ENCODE results near the gene ALDH16A1.
A peak's percentile ranks its signal among the peaks of the same experiment; 100 is the strongest.
"Not testable (repeated sequence)": the region's sequence is repeated elsewhere in the genome, so short reads cannot be mapped to it uniquely, and the experiment has no call there.

ALDH16A1 gene

GRCh38 chr19:49459388-49459787, 6.4 kb downstream of the ALDH16A1 start:
- DNase-seq (ENCODE audit: extremely low spot score, insufficient read length, low read depth) (no peak), FAIRE-seq (no peak)

GRCh38 chr19:49461130-49461529, 8.1 kb downstream of the ALDH16A1 start:
- FAIRE-seq; DNase-seq (ENCODE audit: extremely low spot score, insufficient read length, low read depth): not testable (repeated sequence)

DNA sequence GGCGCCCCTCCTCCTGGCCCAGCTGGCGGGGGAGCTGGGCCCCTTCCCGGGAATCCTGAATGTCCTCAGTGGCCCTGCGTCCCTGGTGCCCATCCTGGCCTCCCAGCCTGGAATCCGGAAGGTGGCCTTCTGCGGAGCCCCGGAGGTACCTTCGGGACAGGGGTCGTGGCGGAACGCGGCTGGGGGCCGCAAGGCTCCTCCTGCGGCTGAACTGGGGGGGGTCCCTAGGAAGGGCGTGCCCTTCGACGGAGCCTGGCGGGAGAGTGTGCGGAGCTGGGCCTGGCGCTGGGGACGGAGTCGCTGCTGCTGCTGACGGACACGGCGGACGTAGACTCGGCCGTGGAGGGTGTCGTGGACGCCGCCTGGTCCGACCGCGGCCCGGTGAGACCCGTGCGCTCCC, 8.6 kb downstream of the ALDH16A1 start:
- DNase-seq (ENCODE audit: extremely low spot score, insufficient read length, low read depth) (no peak), FAIRE-seq (no peak)

- FAIRE-seq: no peak
- no peak for DNase-seq (ENCODE audit: extremely low spot score, insufficient read length, low read depth)
Observed at GRCh38 chr19:49462492-49462891, 9.5 kb downstream of the ALDH16A1 start.

- FAIRE-seq (no peak), DNase-seq (ENCODE audit: extremely low spot score, insufficient read length, low read depth) (no peak)
Observed at GRCh38 chr19:49463960-49464740, 11.1 kb downstream of the ALDH16A1 start.

GRCh38 chr19:49465371-49465770, 12.3 kb downstream of the ALDH16A1 start:
- DNase-seq (ENCODE audit: extremely low spot score, insufficient read length, low read depth) (no peak), FAIRE-seq (no peak)

DNA sequence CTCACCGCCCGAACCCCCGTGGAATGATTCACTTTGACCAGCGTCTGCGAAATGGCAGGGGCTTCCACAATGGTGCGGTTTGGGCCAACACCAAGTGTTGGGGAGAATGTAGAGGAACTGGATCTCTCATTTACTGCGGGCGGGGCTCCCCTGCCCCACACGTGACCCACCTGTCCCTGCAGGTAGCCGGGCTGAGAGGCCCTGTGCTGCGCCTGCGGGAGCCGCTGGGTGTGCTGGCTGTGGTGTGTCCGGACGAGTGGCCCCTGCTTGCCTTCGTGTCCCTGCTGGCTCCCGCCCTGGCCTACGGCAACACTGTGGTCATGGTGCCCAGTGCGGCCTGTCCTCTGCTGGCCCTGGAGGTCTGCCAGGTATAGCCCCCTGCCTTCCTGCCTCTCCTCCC, 15.2 kb downstream of the ALDH16A1 start:
- DNase-seq (ENCODE audit: extremely low spot score, insufficient read length, low read depth) (no peak), FAIRE-seq (no peak)

DNA sequence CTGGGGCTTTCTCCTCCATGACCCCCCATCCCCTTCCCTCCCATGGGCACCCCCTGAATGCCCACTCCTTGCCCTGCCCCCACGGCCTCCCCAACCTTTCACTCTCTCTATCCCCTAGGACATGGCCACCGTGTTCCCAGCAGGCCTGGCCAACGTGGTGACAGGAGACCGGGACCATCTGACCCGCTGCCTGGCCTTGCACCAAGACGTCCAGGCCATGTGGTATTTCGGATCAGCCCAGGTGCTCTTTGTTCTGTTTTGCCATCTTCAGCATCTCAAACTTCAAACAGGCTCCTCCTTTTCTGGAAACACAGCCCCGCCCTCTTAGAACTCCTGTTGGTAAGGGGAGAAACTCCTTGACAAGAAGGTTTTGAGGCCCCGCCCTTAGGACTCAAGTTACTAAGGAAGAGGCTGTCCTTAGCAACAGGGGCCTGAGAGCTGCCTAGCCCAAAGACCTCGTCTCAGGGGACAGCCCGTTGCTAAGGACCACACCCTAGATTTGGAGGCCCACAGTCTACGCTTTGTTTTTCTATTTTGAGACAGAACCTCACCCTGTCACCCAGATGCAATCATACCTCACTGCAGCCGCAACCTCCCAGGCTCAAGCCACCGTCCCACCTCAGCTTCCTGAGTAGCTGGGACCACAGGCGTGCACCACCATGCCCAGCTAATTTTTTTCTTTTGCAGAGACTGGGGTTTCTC, 15.9 kb downstream of the ALDH16A1 start:
- FAIRE-seq (peak; percentile 98), DNase-seq (ENCODE audit: extremely low spot score, insufficient read length, low read depth) (peak; percentile 44)

GRCh38 chr19:49469828-49470614, 17.0 kb downstream of the ALDH16A1 start:
- peak; percentile 95 for FAIRE-seq
- peak; percentile 40 for DNase-seq (ENCODE audit: extremely low spot score, insufficient read length, low read depth)

DNA sequence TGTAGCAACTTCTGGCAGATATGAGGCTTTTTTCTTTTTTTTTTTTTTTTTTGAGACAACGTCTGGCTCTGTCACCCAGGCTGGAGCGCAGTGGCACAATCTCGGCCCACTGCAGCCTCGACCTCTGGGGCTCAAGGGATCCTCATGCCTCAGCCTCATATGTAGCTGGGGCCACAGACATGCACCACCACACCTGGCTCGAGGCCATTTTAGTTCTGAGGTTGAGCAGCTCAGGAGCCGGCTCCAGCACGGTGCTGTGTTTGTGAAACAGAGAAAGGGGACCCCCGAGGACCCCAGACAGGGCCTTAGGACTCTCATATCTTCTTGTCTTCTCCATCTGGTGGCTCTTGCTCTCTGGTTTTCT, 17.6 kb downstream of the ALDH16A1 start:
- DNase-seq (ENCODE audit: extremely low spot score, insufficient read length, low read depth): no peak
- no peak for FAIRE-seq

GRCh38 chr19:49472936-49473335, 19.9 kb downstream of the ALDH16A1 start:
- DNase-seq (ENCODE audit: extremely low spot score, insufficient read length, low read depth): no peak

DNA sequence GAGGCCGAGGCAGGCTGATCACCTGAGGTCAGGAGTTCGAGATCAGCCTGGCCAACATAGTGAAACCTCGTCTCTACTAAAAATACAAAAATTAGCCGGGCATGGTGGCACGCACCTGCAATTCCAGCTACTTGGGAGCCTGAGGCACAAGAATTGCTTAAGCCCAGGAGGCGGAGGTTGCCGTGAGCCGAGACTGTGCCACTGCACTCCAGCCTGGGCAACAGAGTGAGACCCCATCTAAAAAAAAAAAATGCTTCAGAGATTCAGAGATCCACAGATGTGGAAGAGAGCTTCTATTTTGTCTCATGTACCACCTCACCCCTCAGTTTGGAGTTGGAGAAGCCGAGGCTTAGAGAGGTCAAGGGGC, 20.5 kb downstream of the ALDH16A1 start:
- FAIRE-seq: not testable (repeated sequence)

More at GRCh38 chr19:49472936-49473335, 19.9 kb downstream of the ALDH16A1 start:
- no peak for FAIRE-seq

GRCh38 chr19:49473868-49474541, 21.0 kb downstream of the ALDH16A1 start, which contains the start of gene FLT3LG:
TSS of gene FLT3LG (plus strand) at chr19:49474215. CDS start at chr19:49474640, 425 bp downstream.
- peak; percentile 89 for DNase-seq (ENCODE audit: extremely low spot score, insufficient read length, low read depth)
- peak; percentile 89 for FAIRE-seq

More for the DNA sequence above, 20.5 kb downstream of the ALDH16A1 start:
- not testable (repeated sequence) for DNase-seq (ENCODE audit: extremely low spot score, insufficient read length, low read depth)

DNA sequence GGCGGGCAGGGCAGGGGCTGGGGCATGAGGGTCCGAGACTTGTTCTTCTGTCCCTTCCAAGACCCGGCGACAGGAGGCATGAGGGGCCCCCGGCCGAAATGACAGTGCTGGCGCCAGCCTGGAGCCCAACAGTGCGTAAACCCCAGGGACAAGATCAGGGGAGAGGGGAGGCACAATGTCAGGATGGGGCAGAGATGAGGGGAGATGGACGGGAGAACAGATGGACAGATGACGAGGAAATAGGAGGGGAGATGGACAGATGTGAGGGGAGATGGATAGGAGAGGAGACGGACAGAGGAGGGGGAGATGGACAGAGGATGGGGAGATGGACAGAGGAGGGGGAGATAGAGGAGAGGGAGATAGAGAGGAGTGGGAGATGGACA, 21.5 kb downstream of the ALDH16A1 start:
- no peak for FAIRE-seq

DNA sequence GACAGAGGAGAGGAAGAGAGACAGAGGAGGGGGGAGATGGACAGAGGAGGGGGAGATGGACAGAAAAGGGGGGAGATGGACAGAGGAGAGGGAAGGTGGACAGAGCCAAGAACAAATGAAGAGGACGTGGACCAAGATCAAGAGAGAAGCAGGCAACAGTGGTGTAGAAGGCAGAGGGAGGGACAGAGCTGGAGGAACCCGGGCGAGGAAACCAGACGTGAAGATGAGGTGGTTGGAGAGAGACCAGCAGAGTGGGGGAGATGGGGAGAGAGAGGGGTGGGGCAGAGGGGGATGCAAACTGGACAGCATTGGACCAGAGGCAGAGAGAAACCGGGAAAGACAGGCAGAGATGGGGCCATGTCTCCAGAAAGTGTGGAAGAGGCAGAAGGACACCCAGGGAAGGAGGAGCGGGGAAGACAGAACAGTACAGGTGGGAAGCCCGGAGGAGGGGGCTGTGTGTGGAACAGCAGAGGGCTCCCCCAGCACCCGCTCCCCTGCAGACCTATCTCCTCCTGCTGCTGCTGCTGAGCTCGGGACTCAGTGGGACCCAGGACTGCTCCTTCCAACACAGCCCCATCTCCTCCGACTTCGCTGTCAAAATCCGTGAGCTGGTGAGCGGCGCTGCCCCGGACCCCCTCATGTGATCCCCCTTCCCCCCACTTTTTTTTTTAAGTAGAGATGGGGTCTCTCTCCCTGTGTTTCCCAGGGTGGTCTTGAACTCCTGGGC, 22.3 kb downstream of the ALDH16A1 start:
- FAIRE-seq (no peak), DNase-seq (ENCODE audit: extremely low spot score, insufficient read length, low read depth) (no peak)

More for the DNA sequence above, 21.5 kb downstream of the ALDH16A1 start:
- no peak for DNase-seq (ENCODE audit: extremely low spot score, insufficient read length, low read depth)

GRCh38 chr19:49475995-49476880, 23.2 kb downstream of the ALDH16A1 start:
- no peak for DNase-seq (ENCODE audit: extremely low spot score, insufficient read length, low read depth)
- no peak for FAIRE-seq

DNA sequence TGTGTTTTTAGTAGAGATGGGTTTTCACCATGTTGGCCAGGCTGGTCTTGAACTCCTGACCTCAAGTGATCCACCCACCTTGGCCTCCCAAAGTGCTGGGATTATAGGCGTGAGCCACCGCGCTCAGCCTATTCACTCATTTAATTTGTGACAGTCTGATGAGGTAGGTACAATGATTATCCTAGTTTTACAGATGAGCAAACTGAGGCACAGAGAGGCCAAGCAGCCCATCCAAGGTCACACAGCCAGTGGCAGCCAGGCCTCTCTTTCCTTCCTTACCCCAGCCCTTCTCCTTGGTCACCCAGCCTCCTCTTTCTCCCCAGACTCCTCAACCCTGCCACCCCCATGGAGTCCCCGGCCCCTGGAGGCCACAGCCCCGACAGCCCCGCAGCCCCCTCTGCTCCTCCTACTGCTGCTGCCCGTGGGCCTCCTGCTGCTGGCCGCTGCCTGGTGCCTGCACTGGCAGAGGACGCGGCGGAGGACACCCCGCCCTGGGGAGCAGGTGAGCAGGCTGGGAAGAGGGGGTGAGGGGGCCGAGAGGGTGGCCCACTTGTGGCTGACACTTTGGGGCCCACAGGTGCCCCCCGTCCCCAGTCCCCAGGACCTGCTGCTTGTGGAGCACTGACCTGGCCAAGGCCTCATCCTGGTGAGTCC, 27.1 kb downstream of the ALDH16A1 start:
- no peak for FAIRE-seq
- DNase-seq (ENCODE audit: extremely low spot score, insufficient read length, low read depth): no peak

Measured in GM18507 (cell line).